GM21526 (cell line): ENCODE results near the gene SRRM2.

Experiments used
- ATAC-seq: cut with Tn5 transposase; IDR thresholded peaks from one replicate; pipeline ENCODE4 v1.9.1; 2021; ENCODE audit warnings: moderate library complexity; ENCODE audit not compliant: unreplicated experiment, low FRiP score

Gene SRRM2

GRCh38 chr16:2757344-2757743 is 4.9 kb downstream of the SRRM2 start:
- ATAC-seq, result no peak

GRCh38 chr16:2761472-2761871 is 9.0 kb downstream of the SRRM2 start:
- no peak for ATAC-seq

- ATAC-seq, result no peak
Observed at GRCh38 chr16:2761886-2762583, 9.6 kb downstream of the SRRM2 start.

- no peak for ATAC-seq
Observed at GRCh38 chr16:2762711-2763110, 10.3 kb downstream of the SRRM2 start.

GRCh38 chr16:2763173-2763572 is 10.7 kb downstream of the SRRM2 start:
- no peak for ATAC-seq

- ATAC-seq, result no peak
Observed at GRCh38 chr16:2764718-2765117, 12.3 kb downstream of the SRRM2 start.

GRCh38 chr16:2765462-2766404 is 13.3 kb downstream of the SRRM2 start:
- no peak for ATAC-seq

GRCh38 chr16:2766430-2767139 is 14.1 kb downstream of the SRRM2 start:
- ATAC-seq, result no peak

- no peak for ATAC-seq
Observed at GRCh38 chr16:2767140-2767731, 14.8 kb downstream of the SRRM2 start.

GRCh38 chr16:2767891-2768290 is 15.5 kb downstream of the SRRM2 start:
- no peak for ATAC-seq

GRCh38 chr16:2768403-2769089 is 16.1 kb downstream of the SRRM2 start:
- no peak for ATAC-seq

GRCh38 chr16:2769100-2769529 is 16.7 kb downstream of the SRRM2 start:
- ATAC-seq, result no peak

GRCh38 chr16:2769675-2770056 is 17.2 kb downstream of the SRRM2 start:
- no peak for ATAC-seq

- no peak for ATAC-seq
Observed at GRCh38 chr16:2770057-2770951, 17.9 kb downstream of the SRRM2 start.

- no peak for ATAC-seq
Observed at GRCh38 chr16:2771496-2772402, 19.3 kb downstream of the SRRM2 start.

GRCh38 chr16:2773188-2773968 is 20.9 kb downstream of the SRRM2 start:
- ATAC-seq, result no peak

GRCh38 chr16:2774161-2774891 is 21.9 kb downstream of the SRRM2 start:
- ATAC-seq, result no peak
